Measurements from ENCODE around the gene CDC42EP4. TPM values are rescaled to one million over a fixed set of nuclear protein-coding genes. Genes with fewer than 3 reads are reported as not detected.
"Not testable (repeated sequence)": the region's sequence is repeated elsewhere in the genome, so short reads cannot be mapped to it uniquely, and the experiment has no call there.

CDC42EP4 gene
- total RNA-seq, 1 donor from 2014 or later: 115 TPM

DNA sequence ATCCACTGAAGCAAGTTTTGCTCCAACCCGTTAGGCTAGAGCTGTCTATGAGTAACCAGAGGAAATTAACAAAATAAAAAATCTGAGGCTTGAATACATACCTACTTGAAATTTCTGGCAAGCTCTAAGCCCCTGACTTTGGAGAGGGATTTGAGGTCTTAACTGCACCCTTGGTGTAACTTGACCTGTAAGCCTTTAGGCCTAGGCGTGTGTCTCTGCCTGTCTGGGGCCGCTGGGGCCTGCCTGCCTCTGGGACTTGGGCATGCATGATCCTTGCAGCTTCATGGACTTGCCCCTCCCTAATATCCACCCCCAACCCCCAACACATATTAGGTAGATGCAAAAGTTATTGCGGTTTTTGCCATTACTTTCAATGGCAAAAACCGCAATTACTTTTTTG lies 3.7 kb upstream of the CDC42EP4 start:
- H3K4me3 ChIP-seq (ENCODE audit: low read depth, low read length): no peak overlapping the region
- DNase-seq (ENCODE audit: low read depth): no peak
- TF ChIP-seq, protein P1, sequence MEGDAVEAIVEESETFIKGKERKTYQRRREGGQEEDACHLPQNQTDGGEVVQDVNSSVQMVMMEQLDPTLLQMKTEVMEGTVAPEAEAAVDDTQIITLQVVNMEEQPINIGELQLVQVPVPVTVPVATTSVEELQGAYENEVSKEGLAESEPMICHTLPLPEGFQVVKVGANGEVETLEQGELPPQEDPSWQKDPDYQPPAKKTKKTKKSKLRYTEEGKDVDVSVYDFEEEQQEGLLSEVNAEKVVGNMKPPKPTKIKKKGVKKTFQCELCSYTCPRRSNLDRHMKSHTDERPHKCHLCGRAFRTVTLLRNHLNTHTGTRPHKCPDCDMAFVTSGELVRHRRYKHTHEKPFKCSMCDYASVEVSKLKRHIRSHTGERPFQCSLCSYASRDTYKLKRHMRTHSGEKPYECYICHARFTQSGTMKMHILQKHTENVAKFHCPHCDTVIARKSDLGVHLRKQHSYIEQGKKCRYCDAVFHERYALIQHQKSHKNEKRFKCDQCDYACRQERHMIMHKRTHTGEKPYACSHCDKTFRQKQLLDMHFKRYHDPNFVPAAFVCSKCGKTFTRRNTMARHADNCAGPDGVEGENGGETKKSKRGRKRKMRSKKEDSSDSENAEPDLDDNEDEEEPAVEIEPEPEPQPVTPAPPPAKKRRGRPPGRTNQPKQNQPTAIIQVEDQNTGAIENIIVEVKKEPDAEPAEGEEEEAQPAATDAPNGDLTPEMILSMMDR (conservative IDR thresholded peaks at IDR 0.05; ENCODE audit: low read depth, low read length): no peak

DNA sequence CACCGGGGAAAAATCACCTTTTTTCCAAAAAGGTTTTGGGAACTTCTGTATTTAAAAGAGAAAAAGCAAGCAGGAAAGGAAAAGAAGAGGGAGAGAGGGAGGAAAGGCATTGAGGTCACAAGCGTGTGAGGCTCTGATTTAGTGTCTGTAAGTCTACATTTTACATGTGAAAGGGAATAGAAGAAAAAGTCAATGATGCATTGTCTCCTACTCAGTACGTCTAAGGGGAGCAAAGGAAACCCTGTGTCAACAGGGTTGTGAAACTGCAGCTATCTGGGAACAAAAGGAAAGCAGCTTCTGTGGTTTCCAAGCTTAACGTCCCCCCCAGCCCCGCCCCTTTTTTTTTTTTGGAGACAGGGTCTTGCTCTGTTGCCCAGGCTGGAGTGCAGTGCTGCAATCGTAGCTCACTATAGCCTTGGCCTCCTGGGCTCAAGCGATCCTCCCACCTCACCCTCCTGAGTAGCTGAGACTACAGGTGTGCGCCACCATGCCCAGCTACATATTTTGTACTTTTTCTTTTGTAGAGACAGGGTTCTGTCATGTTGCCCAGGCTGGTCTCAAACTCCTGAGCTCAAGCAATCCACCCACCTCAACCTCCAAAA lies 1.8 kb upstream of the CDC42EP4 start:
- no peak for DNase-seq (ENCODE audit: low read depth)
- TF ChIP-seq, protein P1 (conservative IDR thresholded peaks at IDR 0.05; ENCODE audit: low read depth, low read length): no peak
- no peak overlapping the region for H3K4me3 ChIP-seq (ENCODE audit: low read depth, low read length)

DNA sequence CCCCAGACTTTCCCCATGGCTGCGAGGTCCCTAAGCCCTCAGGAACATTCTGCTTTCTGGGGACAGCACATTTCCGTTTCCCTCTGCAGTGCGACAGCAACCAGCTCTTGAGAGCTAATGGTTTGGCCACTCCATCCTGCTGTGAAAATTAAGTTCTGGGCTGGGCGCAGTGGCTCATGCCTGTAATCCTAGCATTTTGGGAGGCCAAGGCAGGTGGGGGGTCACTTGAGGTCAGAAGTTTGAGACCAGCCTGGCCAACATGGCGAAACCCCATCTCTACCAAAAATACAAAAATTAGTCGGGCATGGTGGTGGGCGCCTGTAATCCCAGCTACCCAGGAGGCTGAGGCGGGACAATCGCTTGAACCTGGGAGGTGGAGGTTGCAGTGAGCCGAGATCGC lies 1.1 kb upstream of the CDC42EP4 start:
- DNase-seq (ENCODE audit: low read depth); H3K4me3 ChIP-seq (ENCODE audit: low read depth, low read length): not testable (repeated sequence)

DNA sequence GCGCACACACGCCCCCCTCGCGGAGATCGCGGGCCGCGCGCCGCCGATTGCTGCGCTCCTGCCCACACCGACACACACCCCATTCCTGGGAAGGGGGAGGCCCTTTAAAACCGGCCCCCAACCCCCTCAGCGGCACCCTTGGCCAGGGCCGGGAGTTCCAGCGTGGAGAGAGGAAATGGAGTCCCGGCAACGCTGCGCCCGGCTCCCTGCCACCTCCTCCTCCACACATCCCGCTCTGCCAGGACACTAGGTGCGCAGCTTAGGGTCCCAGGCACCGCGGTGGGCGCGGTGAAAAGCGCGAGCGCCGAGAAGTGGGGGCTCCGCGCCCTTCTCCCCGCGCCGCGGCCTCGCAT lies 397 bp downstream of the CDC42EP4 start:
- H3K4me3 ChIP-seq (ENCODE audit: low read depth, low read length): peak overlapping the region; percentile 100
- no peak for DNase-seq (ENCODE audit: low read depth)
- TF ChIP-seq, protein P1 (conservative IDR thresholded peaks at IDR 0.05; ENCODE audit: low read depth, low read length): no peak

DNA sequence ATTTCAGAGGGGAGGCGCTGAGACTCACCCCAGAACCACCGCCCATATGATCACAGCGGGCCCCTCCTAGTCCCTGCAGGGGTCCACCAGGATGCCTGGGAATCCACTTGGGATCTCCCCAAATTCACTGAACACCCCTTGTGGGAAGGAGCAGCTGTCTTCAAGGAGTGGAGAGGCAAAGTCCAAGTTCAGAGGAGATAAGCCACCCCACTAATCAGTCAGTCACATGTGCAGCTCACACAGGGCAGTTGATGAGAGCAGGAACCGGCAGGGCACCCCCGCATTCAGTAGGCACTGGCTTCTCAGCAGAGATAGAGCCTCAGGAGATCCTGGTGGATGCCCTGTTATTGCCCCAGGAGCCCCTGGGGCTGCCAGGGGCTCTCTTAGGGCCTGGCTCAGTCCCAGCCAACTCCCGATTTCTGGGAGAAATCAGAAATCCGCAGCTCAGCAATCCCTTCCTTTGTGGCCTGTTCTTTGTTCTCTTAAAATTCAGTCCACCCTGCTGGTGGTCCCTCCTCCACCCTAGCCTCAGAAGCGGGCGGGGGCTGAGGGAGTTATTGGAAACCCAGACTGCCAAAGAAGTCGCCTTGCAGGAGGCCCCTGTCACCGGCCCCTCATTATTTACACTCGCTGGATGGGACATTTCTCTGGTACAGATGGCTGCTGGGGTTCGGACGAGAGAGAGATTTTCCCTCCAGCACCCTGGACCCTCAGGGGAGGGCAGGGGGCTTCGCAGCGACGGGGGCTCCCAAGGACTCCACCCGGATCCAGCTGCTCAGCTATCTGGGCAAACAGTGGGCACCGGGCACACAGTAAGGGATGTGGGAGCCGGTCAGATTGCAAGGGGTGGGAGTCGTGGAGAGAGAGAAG lies 1.8 kb downstream of the CDC42EP4 start:
- H3K4me3 ChIP-seq (ENCODE audit: low read depth, low read length): peak overlapping the region; percentile 100
- DNase-seq (ENCODE audit: low read depth): no peak
- TF ChIP-seq, protein P1 (conservative IDR thresholded peaks at IDR 0.05; ENCODE audit: low read depth, low read length): no peak

DNA sequence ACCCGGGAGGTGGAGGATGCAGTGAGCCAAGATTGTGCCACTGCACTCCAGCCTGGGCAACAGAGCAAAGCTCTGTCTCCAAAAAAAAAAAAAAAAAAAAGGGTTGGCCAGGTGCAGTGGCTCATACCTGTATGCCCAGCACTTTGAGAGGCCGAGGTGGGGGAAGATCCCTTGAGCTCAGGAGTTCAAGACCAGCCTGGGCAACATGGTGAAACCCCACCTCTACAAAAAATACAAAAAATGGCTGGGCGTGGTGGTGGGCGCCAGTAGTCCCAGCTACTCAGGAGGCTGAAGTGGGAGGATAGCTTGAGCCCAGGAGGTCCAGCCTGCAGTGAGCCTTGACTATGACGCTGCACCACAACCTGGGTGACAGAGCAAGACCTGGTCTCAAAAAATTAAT lies 2.8 kb downstream of the CDC42EP4 start:
- peak overlapping the region; percentile 100 for H3K4me3 ChIP-seq (ENCODE audit: low read depth, low read length)
- DNase-seq (ENCODE audit: low read depth): not testable (repeated sequence)

DNA sequence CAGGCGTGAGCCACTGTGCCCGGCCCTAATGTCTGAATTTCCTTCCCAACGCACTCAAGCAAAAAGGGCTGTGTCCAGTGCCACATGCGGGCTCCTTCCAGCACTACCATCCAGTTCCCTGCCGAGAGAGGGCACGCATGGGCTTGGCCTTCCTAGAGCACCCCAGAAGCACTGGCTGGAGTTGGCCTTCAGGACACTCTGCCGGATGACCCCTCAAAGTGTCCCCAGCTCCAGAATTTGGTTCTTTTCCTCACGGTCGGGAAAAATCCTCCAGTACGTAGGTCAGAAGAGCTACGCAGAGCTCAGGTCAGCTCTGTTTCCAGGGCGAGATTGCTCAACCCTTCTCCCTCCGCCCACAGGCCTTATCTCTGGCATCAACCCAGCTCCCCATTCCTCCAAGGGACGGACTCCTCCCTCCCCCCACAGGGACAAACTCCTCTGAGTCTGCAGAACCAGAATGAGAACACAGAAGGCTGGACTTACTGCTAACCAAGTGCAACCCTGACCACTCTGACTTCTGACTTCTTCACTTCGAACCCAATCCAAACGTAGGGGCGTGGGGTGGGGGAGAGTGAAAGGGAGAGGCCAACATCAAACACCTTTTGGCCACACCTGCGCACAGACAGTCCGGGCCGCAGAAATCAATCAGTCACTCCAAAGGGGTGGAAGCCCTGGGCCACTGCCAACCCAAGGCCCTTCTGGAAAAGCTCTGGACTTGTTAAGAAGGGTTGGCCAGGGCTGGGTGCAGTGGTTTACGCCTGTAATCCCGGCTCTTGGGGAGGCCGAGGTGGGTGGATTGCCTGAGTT lies 3.6 kb downstream of the CDC42EP4 start:
- peak overlapping the region; percentile 100 for H3K4me3 ChIP-seq (ENCODE audit: low read depth, low read length)
- TF ChIP-seq, protein P1 (conservative IDR thresholded peaks at IDR 0.05; ENCODE audit: low read depth, low read length): no peak
- peak; percentile 83 for DNase-seq (ENCODE audit: low read depth)
